Astrocyte of the hippocampus (primary cell): ENCODE measurements around the gene DNAJC27.

Source experiments
- DNase-seq: peaks from one replicate; pipeline ENCODE4 v3.0.0; 2011; ENCODE audit warnings: low read depth, low spot score

The DNAJC27 gene

DNA sequence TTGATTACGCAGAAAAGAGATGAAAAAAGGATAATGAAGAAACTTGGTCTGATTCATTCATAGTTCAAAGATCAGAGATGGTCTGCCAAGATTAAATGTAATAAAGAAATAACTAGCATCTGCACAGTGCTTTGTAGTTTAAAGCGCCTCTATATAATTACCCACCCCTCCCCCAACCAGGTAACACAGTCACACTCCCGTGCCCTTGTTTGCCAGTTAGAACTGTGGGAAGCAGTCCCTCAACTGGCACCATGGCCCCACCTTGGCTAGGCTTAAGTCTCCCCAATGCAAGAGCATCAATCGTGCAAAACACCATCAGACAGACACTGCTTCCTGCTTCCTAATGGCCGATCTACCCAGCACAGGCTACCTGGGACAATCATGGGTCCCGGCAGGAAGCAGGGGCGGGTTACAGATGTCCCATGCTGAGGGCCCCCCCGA is 63.3 kb downstream of the DNAJC27 start:
- DNase-seq = no peak

DNA sequence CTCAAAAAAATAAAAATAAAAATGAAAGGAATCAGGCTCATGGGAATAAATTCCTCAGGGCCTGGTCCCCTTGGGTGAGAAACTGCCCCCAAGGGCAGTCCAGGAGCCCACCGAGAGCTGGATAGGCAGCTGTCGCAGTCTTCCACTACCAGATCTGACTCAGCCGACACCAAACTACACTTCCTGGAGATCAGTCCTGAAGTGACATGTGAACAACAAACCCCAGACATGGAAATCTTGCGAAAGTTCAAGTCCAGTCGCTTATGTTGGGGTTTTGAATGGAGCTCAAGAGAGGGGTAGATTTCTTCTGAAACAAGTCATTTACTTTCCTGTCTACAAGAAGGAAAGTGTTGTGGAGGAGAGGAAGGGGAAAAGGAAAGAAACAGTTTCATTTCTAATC is 64.6 kb downstream of the DNAJC27 start:
- DNase-seq = no peak

GRCh38 chr2:24906466-24906865 is 65.3 kb downstream of the DNAJC27 start:
- no peak for DNase-seq

DNA sequence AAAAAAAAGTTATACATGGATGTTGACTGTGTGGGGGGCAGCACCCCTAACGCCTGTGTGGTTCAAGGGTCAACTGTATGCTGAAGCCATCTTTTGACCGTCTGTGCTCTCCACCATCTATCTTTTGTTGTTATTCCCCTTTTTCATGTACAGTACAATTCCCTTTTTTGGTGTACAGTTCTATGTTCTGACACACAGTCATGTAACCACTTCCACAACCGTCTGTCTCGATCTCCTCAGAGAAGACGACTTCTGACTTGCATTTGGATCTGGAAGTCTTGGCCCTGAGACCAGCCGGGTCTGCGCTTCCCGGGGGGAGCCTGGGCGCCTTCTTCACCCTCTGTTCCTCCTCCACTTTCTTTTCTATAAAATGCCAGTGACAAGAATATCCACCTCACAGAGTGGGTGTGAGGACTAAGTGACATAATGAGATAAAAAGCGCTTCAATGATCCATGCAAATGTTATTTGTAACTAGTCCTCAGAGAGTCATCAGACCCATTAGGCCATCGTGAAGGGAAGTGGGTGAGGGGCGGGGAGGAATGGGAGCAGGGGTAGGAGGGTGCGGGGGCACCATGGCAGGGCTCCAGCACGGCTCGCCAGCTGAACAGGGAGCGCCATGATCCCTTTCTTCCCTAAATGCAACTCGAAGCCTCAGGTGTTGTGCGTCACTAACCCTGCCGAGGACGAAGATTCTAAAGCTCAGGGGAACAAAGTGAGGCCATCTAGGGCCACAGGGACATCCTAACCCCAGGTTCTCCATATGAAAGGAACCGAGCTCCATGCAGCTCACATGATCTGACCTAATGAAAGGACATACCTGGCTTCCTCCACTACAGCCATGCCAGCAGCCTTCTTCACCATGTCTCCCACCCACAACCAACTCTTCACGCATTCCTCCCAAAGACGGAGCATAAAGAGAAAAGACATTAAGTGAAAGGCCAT is 68.3 kb downstream of the DNAJC27 start:
- DNase-seq = no peak

DNA sequence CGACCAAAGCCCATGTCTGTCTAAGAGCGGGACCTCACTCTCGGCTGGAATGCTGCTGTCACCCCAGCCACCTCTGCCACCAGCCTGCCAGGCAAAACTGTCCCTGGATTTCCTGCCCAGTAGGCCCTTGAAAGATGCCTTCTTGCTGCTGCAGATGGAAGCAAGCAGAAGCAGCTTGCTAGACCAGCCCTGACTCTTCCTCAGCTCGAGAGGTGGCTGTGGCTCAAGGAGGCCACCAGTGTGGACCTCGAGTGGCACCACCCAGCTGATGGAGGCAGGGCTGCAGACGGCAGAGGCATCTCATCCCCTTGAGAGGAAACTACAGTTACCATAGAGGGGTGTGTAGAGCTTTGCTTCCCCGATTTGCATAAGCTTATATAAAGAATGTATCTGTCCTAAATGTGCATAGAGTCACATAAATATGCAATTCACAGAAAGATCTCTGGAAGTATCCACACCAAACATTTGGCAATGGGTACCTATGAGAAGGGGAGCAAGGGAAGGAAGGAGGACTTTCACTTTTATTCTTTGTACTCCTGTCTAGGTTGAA is 72.3 kb downstream of the DNAJC27 start:
- no peak for DNase-seq

- DNase-seq = no peak
Observed at GRCh38 chr2:24898122-24899109, 73.3 kb downstream of the DNAJC27 start.

DNA sequence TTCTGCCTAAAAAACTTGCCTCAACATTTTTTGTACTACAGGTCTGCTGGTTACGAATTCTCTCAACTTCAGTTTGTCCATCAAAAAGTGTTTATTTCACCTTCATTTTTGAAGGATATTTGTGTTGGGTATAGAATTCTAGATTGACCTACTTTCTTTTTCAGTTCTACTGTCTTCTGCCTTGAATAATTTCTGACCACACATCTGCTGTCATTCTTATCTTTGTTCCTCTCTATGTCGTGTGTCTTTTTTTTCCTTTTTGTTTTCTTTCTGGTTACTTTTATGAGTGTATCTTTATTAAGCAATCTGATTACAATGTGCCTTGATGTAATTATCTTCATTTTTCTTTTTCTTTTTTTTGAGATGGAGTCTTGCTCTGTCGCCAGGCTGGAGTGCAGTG is 77.0 kb downstream of the DNAJC27 start:
- no peak for DNase-seq

GRCh38 chr2:24893934-24894333 is 77.8 kb downstream of the DNAJC27 start:
- no peak for DNase-seq
